Hematopoietic multipotent progenitor cell (in vitro differentiated cells): ENCODE results near the gene ST14. TPM values are rescaled to one million over a fixed set of nuclear protein-coding genes. Genes with fewer than 3 reads are reported as not detected.
"Not testable (repeated sequence)": the region's sequence is repeated elsewhere in the genome, so short reads cannot be mapped to it uniquely, and the experiment has no call there.

ENCODE experiments used
- DNase-seq, 3 donors: peaks; one replicate each; pipeline ENCODE4 v3.0.0-alpha.2; 2011 to 2015; ENCODE audit warnings: low read depth in 2 of 3, low spot score in 2 of 3
- total RNA-seq: library from RNA; depleted of rRNA; stranded (reverse); fragments of >200 nt; gene quantifications from one replicate; pipeline ENCODE4 v1.2.3, GENCODE V29; 2012

The ST14 gene
- total RNA-seq, 1 donor = 2.2 TPM

- no peak for DNase-seq
These were observed 59.0 kb downstream of the ST14 start for GRCh38 chr11:130218501-130219070.

- no peak for DNase-seq
These were observed 59.6 kb downstream of the ST14 start for GRCh38 chr11:130219148-130219547.

GRCh38 chr11:130220311-130221035 lies 60.9 kb downstream of the ST14 start:
- no peak for DNase-seq

- no peak for DNase-seq
These were observed 63.8 kb downstream of the ST14 start for GRCh38 chr11:130223291-130223971.

- DNase-seq = no peak
These were observed 67.8 kb downstream of the ST14 start for GRCh38 chr11:130227373-130227772.

- DNase-seq = not testable (repeated sequence)
These were observed 73.9 kb downstream of the ST14 start for GRCh38 chr11:130233486-130233885.

GRCh38 chr11:130233888-130234287 lies 74.3 kb downstream of the ST14 start:
- not testable (repeated sequence) for DNase-seq

- DNase-seq = no peak
These were observed 74.7 kb downstream of the ST14 start for GRCh38 chr11:130234315-130234714.

GRCh38 chr11:130237282-130238006 lies 77.9 kb downstream of the ST14 start:
- DNase-seq = no peak

GRCh38 chr11:130241713-130242112 lies 82.1 kb downstream of the ST14 start:
- DNase-seq = no peak

GRCh38 chr11:130243816-130244215 lies 84.2 kb downstream of the ST14 start:
- DNase-seq = peak in 1 of 3 donors; percentile 18

- no peak for DNase-seq
These were observed 85.3 kb downstream of the ST14 start for GRCh38 chr11:130244848-130245247.

GRCh38 chr11:130245375-130245774 lies 85.8 kb downstream of the ST14 start:
- not testable (repeated sequence) for DNase-seq

- no peak for DNase-seq
These were observed 86.7 kb downstream of the ST14 start for GRCh38 chr11:130246270-130246669.

- DNase-seq = no peak
These were observed 87.2 kb downstream of the ST14 start for GRCh38 chr11:130246738-130247137.

- no peak for DNase-seq
These were observed 87.7 kb downstream of the ST14 start for GRCh38 chr11:130247319-130247718.

- no peak for DNase-seq
These were observed 89.8 kb downstream of the ST14 start for GRCh38 chr11:130249371-130249770.

- DNase-seq = not testable (repeated sequence)
These were observed 90.3 kb downstream of the ST14 start for GRCh38 chr11:130249929-130250328.

GRCh38 chr11:130251763-130252162 lies 92.2 kb downstream of the ST14 start:
- DNase-seq = peak in 1 of 3 donors; percentile 34
